GM21526 (cell line): ENCODE results near the gene CD302.
"Not testable (repeated sequence)": the region's sequence is repeated elsewhere in the genome, so short reads cannot be mapped to it uniquely, and the experiment has no call there.

Experiments
- ATAC-seq: cut with Tn5 transposase; IDR thresholded peaks from one replicate; pipeline ENCODE4 v1.9.1; 2021; ENCODE audit warnings: moderate library complexity; ENCODE audit not compliant: unreplicated experiment, low FRiP score

The CD302 gene

GRCh38 chr2:159755788-159756187 is 42.2 kb downstream of the CD302 start:
- no peak for ATAC-seq

GRCh38 chr2:159755014-159755413 is 43.0 kb downstream of the CD302 start:
- no peak for ATAC-seq

GRCh38 chr2:159753797-159754196 is 44.2 kb downstream of the CD302 start:
- no peak for ATAC-seq

GRCh38 chr2:159750873-159751272 is 47.1 kb downstream of the CD302 start:
- no peak for ATAC-seq

- no peak for ATAC-seq
These were observed 49.9 kb downstream of the CD302 start for GRCh38 chr2:159748089-159748488.

- not testable (repeated sequence) for ATAC-seq
These were observed 52.8 kb downstream of the CD302 start for GRCh38 chr2:159745237-159745636.

GRCh38 chr2:159744363-159744762 is 53.6 kb downstream of the CD302 start:
- ATAC-seq, result no peak

GRCh38 chr2:159742846-159743245 is 55.2 kb downstream of the CD302 start:
- no peak for ATAC-seq

GRCh38 chr2:159738509-159739390 is 59.3 kb downstream of the CD302 start:
- no peak for ATAC-seq

GRCh38 chr2:159737917-159738296 is 60.1 kb downstream of the CD302 start:
- ATAC-seq, result no peak

GRCh38 chr2:159737292-159737916 is 60.6 kb downstream of the CD302 start:
- no peak for ATAC-seq

GRCh38 chr2:159736048-159736447 is 62.0 kb downstream of the CD302 start:
- no peak for ATAC-seq

- ATAC-seq, result no peak
These were observed 62.4 kb downstream of the CD302 start for GRCh38 chr2:159735648-159736047.

- no peak for ATAC-seq
These were observed 69.4 kb downstream of the CD302 start for GRCh38 chr2:159728629-159729028.

GRCh38 chr2:159725713-159726112 is 72.3 kb downstream of the CD302 start:
- ATAC-seq, result no peak

- not testable (repeated sequence) for ATAC-seq
These were observed 73.0 kb downstream of the CD302 start for GRCh38 chr2:159724795-159725572.

GRCh38 chr2:159722580-159722979 is 75.4 kb downstream of the CD302 start:
- no peak for ATAC-seq

GRCh38 chr2:159720676-159721075 is 77.3 kb downstream of the CD302 start:
- ATAC-seq, result no peak
